Activated CD4-positive, alpha-beta T cell treated with anti-CD3 and anti-CD28 coated beads, Interleukin-2, amount 10 ng/mL, durations not matched to agents 7 days and 5 days (primary cell): ENCODE results near the gene GPR141. TPM values are rescaled to one million over a fixed set of nuclear protein-coding genes. Genes with fewer than 3 reads are reported as not detected.
"Not testable (repeated sequence)": the region's sequence is repeated elsewhere in the genome, so short reads cannot be mapped to it uniquely, and the experiment has no call there.

Experiments used
- CTCF ChIA-PET: fragments of 350-600 bp; sonication (Branson Sonifier 250); formaldehyde crosslinking; loops from one replicate; lab custom pipeline; 2021; ENCODE audit warnings: antibody characterized with exemption; lab: Charles Lee
- POLR2A ChIA-PET: fragments of 350-600 bp; sonication (Branson Sonifier 250); formaldehyde crosslinking; loops from one replicate; lab custom pipeline; 2021; ENCODE audit warnings: antibody characterized with exemption; lab: Charles Lee
- DNase-seq: peaks from one replicate; pipeline ENCODE4 v3.0.0-alpha.2; 2020
- H3K27ac Mint-ChIP-seq: one replicate; pipeline ENCODE4 v1.8.0; 2021; ENCODE audit warnings: mild to moderate bottlenecking, moderate library complexity, mixed read lengths
- H3K27me3 Mint-ChIP-seq: one replicate; pipeline ENCODE4 v1.8.0; 2021; ENCODE audit warnings: mixed read lengths
- H3K36me3 Mint-ChIP-seq: one replicate; pipeline ENCODE4 v1.8.0; 2021; ENCODE audit warnings: low read depth, mixed read lengths
- H3K4me1 Mint-ChIP-seq: one replicate; pipeline ENCODE4 v1.8.0; 2021; ENCODE audit warnings: mixed read lengths
- H3K4me3 Mint-ChIP-seq: one replicate; pipeline ENCODE4 v1.8.0; 2021; ENCODE audit warnings: mild to moderate bottlenecking, moderate library complexity, mixed read lengths
- H3K9me3 Mint-ChIP-seq: one replicate; pipeline ENCODE4 v1.8.0; 2021; ENCODE audit warnings: mixed read lengths
- total RNA-seq, 2 experiments: library from RNA; stranded (reverse); gene quantifications; one replicate each; pipeline ENCODE4 v1.2.3, GENCODE V29; 2021

The GPR141 gene
- total RNA-seq, 2 experiments from 2014 or later, result not detected

GRCh38 chr7:37698276-37698675 is 14.7 kb downstream of the GPR141 start:
- Mint-ChIP-seq H3K27ac (no peak overlapping the region), H3K4me1 (no peaks in the 10 kb centered on the region), H3K9me3 (no peaks in the 10 kb centered on the region), H3K36me3 (no peaks in the 10 kb centered on the region), H3K4me3 (no peak overlapping the region), H3K27me3 (no peaks in the 10 kb centered on the region)
- DNase-seq, result no peak
- POLR2A ChIA-PET, result no interaction called here
- CTCF ChIA-PET, result no interaction called here

GRCh38 chr7:37698782-37699181 is 15.2 kb downstream of the GPR141 start:
- no peaks in the 10 kb centered on the region for H3K4me1 Mint-ChIP-seq
- H3K27ac Mint-ChIP-seq, result no peak overlapping the region
- no peaks in the 10 kb centered on the region for H3K9me3 Mint-ChIP-seq
- no peak for DNase-seq
- no peaks in the 10 kb centered on the region for H3K36me3 Mint-ChIP-seq
- H3K4me3 Mint-ChIP-seq, result no peak overlapping the region
- ChIA-PET POLR2A (no interaction called here), CTCF (no interaction called here)
- no peaks in the 10 kb centered on the region for H3K27me3 Mint-ChIP-seq

- Mint-ChIP-seq H3K36me3 (no peaks in the 10 kb centered on the region), H3K27me3 (no peaks in the 10 kb centered on the region), H3K4me1 (no peaks in the 10 kb centered on the region), H3K27ac (no peak overlapping the region), H3K9me3 (no peaks in the 10 kb centered on the region), H3K4me3 (no peak overlapping the region)
- CTCF ChIA-PET, result no interaction called here
- POLR2A ChIA-PET, result no interaction called here
- DNase-seq, result no peak
These were observed 18.2 kb downstream of the GPR141 start for GRCh38 chr7:37701769-37702168.

GRCh38 chr7:37703361-37703760 is 19.8 kb downstream of the GPR141 start:
- no peaks in the 10 kb centered on the region for H3K4me1 Mint-ChIP-seq
- peaks cover 2% of the 10 kb centered on the region for H3K27me3 Mint-ChIP-seq
- H3K27ac Mint-ChIP-seq, result no peak overlapping the region
- H3K36me3 Mint-ChIP-seq, result no peaks in the 10 kb centered on the region
- ChIA-PET POLR2A (no interaction called here), CTCF (interaction anchor here (1.1 kb wide), 1 partner anchor 9 kb away, joined by 3 read pairs; no protein-coding TSS in a partner anchor)
- no peaks in the 10 kb centered on the region for H3K9me3 Mint-ChIP-seq
- no peak overlapping the region for H3K4me3 Mint-ChIP-seq
- no peak for DNase-seq

GRCh38 chr7:37704328-37704833 is 20.8 kb downstream of the GPR141 start:
- POLR2A ChIA-PET, H3K27ac Mint-ChIP-seq, H3K4me1 Mint-ChIP-seq, H3K27me3 Mint-ChIP-seq, H3K36me3 Mint-ChIP-seq, DNase-seq, H3K9me3 Mint-ChIP-seq, H3K4me3 Mint-ChIP-seq: not testable (repeated sequence)
- CTCF ChIA-PET, result interaction anchor here (1.1 kb wide), 1 partner anchor 1255 kb away, joined by 3 read pairs; no protein-coding TSS in a partner anchor

GRCh38 chr7:37705976-37706375 is 22.4 kb downstream of the GPR141 start:
- Mint-ChIP-seq H3K27ac (no peak overlapping the region), H3K27me3 (peaks cover 2% of the 10 kb centered on the region), H3K4me3 (no peak overlapping the region), H3K36me3 (no peaks in the 10 kb centered on the region), H3K9me3 (no peaks in the 10 kb centered on the region), H3K4me1 (peaks cover 2% of the 10 kb centered on the region)
- POLR2A ChIA-PET, result no interaction called here
- CTCF ChIA-PET, result no interaction called here
- DNase-seq, result no peak

- Mint-ChIP-seq H3K4me1 (peaks cover 2% of the 10 kb centered on the region), H3K27ac (no peak overlapping the region)
- CTCF ChIA-PET, result interaction anchor here (1.2 kb wide), 1 partner anchor 24 kb away, joined by 4 read pairs; no protein-coding TSS in a partner anchor
These were observed 23.2 kb downstream of the GPR141 start for GRCh38 chr7:37706804-37707203.

GRCh38 chr7:37707754-37708485 is 24.4 kb downstream of the GPR141 start:
- ChIA-PET POLR2A (no interaction called here), CTCF (interaction anchor here (0.6 to 1.2 kb wide), 3 partner anchors 23 to 662 kb away, joined by 3 to 4 read pairs (median 4); no protein-coding TSS in a partner anchor)
- Mint-ChIP-seq H3K4me1 (peaks cover 2% of the 10 kb centered on the region), H3K4me3 (no peak overlapping the region), H3K36me3 (no peaks in the 10 kb centered on the region), H3K9me3 (no peaks in the 10 kb centered on the region), H3K27me3 (peaks cover 2% of the 10 kb centered on the region), H3K27ac (no peak overlapping the region)
- no peak for DNase-seq

More at GRCh38 chr7:37706804-37707203, 23.2 kb downstream of the GPR141 start:
- no peaks in the 10 kb centered on the region for H3K9me3 Mint-ChIP-seq
- H3K27me3 Mint-ChIP-seq, result peaks cover 2% of the 10 kb centered on the region
- H3K36me3 Mint-ChIP-seq, result no peaks in the 10 kb centered on the region
- no peak for DNase-seq
- H3K4me3 Mint-ChIP-seq, result no peak overlapping the region
- POLR2A ChIA-PET, result no interaction called here

GRCh38 chr7:37709631-37710509 is 26.3 kb downstream of the GPR141 start:
- ChIA-PET POLR2A (no interaction called here), CTCF (no interaction called here)
- no peaks in the 10 kb centered on the region for H3K9me3 Mint-ChIP-seq
- H3K36me3 Mint-ChIP-seq, result no peaks in the 10 kb centered on the region
- no peak for DNase-seq
- peaks cover 2% of the 10 kb centered on the region for H3K4me1 Mint-ChIP-seq
- no peak overlapping the region for H3K27ac Mint-ChIP-seq
- no peak overlapping the region for H3K4me3 Mint-ChIP-seq
- H3K27me3 Mint-ChIP-seq, result peaks cover 2% of the 10 kb centered on the region

- Mint-ChIP-seq H3K4me3 (no peak overlapping the region), H3K27me3 (peaks cover 5% of the 10 kb centered on the region), H3K9me3 (no peaks in the 10 kb centered on the region), H3K27ac (no peak overlapping the region), H3K36me3 (no peaks in the 10 kb centered on the region), H3K4me1 (peaks cover 2% of the 10 kb centered on the region)
- no peak for DNase-seq
- CTCF ChIA-PET, result no interaction called here
- POLR2A ChIA-PET, result no interaction called here
These were observed 30.0 kb downstream of the GPR141 start for GRCh38 chr7:37713613-37714012.

GRCh38 chr7:37714606-37715005 is 31.0 kb downstream of the GPR141 start:
- ChIA-PET CTCF (no interaction called here), POLR2A (no interaction called here)
- peaks cover 2% of the 10 kb centered on the region for H3K4me1 Mint-ChIP-seq
- no peaks in the 10 kb centered on the region for H3K9me3 Mint-ChIP-seq
- H3K27ac Mint-ChIP-seq, result no peak overlapping the region
- H3K36me3 Mint-ChIP-seq, result no peaks in the 10 kb centered on the region
- H3K27me3 Mint-ChIP-seq, result peaks cover 5% of the 10 kb centered on the region
- no peak for DNase-seq
- H3K4me3 Mint-ChIP-seq, result no peak overlapping the region

- CTCF ChIA-PET, result interaction anchor here (0.5 kb wide), 1 partner anchor 358 kb away, joined by 3 read pairs; no protein-coding TSS in a partner anchor
- Mint-ChIP-seq H3K36me3 (no peaks in the 10 kb centered on the region), H3K27ac (no peak overlapping the region), H3K27me3 (peaks cover 5% of the 10 kb centered on the region), H3K4me1 (no peaks in the 10 kb centered on the region), H3K9me3 (no peaks in the 10 kb centered on the region), H3K4me3 (no peak overlapping the region)
- POLR2A ChIA-PET, result interaction anchor here (0.5 kb wide), 1 partner anchor 18 kb away, joined by 3 read pairs; no protein-coding TSS in a partner anchor
- DNase-seq, result no peak
These were observed 35.0 kb downstream of the GPR141 start for GRCh38 chr7:37718585-37718984.

GRCh38 chr7:37719077-37719476 is 35.5 kb downstream of the GPR141 start:
- CTCF ChIA-PET, result interaction anchor here (0.5 kb wide), 1 partner anchor 359 kb away, joined by 3 read pairs; no protein-coding TSS in a partner anchor

More at GRCh38 chr7:37719077-37719476, 35.5 kb downstream of the GPR141 start:
- Mint-ChIP-seq H3K27ac (no peak overlapping the region), H3K4me3 (no peak overlapping the region), H3K36me3 (no peaks in the 10 kb centered on the region), H3K27me3 (peaks cover 5% of the 10 kb centered on the region), H3K9me3 (no peaks in the 10 kb centered on the region), H3K4me1 (no peaks in the 10 kb centered on the region)
- POLR2A ChIA-PET, result no interaction called here
- DNase-seq, result no peak
